ENCODE data around the gene SPON2. TPM values are rescaled to one million over a fixed set of nuclear protein-coding genes. Genes with fewer than 3 reads are reported as not detected.
A peak's percentile ranks its signal among the peaks of the same experiment; 100 is the strongest.

SPON2 gene
- polyA plus RNA-seq, 1 experiment: 11.6 TPM

DNA sequence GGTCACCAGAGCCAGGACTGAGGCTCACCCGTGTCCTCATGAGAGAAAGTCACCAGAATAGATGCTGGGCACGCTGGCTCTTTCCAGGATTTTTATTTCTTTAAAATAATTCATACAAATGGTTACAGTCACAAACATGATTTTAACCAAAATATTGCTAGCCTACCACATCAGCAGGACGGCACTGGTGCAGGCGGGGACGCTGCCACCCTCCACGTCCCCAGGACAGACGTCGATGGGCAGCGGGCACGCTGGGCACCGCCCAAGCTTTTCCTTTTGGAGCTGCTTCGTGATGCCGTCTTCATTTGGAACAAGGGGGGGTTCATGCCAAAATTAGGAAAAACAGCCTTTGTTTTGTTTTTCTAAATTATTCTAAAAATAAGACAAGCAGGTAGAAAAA lies 39.0 kb upstream of the SPON2 start:
- DNase-seq (ENCODE audit: low read depth): no peak
- TF ChIP-seq, protein P1, sequence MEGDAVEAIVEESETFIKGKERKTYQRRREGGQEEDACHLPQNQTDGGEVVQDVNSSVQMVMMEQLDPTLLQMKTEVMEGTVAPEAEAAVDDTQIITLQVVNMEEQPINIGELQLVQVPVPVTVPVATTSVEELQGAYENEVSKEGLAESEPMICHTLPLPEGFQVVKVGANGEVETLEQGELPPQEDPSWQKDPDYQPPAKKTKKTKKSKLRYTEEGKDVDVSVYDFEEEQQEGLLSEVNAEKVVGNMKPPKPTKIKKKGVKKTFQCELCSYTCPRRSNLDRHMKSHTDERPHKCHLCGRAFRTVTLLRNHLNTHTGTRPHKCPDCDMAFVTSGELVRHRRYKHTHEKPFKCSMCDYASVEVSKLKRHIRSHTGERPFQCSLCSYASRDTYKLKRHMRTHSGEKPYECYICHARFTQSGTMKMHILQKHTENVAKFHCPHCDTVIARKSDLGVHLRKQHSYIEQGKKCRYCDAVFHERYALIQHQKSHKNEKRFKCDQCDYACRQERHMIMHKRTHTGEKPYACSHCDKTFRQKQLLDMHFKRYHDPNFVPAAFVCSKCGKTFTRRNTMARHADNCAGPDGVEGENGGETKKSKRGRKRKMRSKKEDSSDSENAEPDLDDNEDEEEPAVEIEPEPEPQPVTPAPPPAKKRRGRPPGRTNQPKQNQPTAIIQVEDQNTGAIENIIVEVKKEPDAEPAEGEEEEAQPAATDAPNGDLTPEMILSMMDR (IDR thresholded peaks at IDR 0.05; ENCODE audit: insufficient read depth, low read depth, low read length): no peak
- Histone ChIP-seq H3K4me3 (ENCODE audit: low read depth, low read length) (no peak overlapping the region), H3K27me3 (ENCODE audit: control insufficient read depth, insufficient read depth, low read length) (no peaks in the 10 kb centered on the region), H3K36me3 (ENCODE audit: control insufficient read depth, insufficient read depth, low read length) (peaks cover 38% of the 10 kb centered on the region)
- ChIA-PET CTCF (no interaction called here), POLR2A (no interaction called here)

DNA sequence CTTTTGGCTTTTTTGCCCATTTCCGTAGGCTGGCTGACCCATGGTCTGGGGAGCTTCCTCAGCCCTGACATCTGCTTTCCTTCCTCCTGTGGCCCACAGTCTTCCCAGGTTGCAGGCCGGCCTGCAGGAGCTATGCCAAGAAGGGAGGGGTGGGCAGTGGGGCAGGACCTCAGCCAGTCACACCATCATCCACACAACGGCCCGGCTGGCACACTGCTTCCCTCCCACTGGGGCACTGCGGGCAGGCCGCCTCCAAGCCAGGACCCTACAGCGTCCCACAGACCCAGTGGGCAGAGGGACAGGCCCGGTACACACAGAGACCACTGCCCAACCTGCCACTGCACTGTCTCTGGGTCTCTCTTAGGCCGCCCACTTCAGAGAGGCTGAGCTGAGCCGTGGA lies 38.6 kb upstream of the SPON2 start:
- ChIA-PET CTCF (no interaction called here), POLR2A (no interaction called here)
- no peak overlapping the region for H3K4me3 ChIP-seq (ENCODE audit: low read depth, low read length)
- TF ChIP-seq, protein P1 (IDR thresholded peaks at IDR 0.05; ENCODE audit: insufficient read depth, low read depth, low read length): no peak
- H3K27me3 ChIP-seq (ENCODE audit: control insufficient read depth, insufficient read depth, low read length): no peaks in the 10 kb centered on the region
- no peak for DNase-seq (ENCODE audit: low read depth)
- H3K36me3 ChIP-seq (ENCODE audit: control insufficient read depth, insufficient read depth, low read length): peaks cover 37% of the 10 kb centered on the region

DNA sequence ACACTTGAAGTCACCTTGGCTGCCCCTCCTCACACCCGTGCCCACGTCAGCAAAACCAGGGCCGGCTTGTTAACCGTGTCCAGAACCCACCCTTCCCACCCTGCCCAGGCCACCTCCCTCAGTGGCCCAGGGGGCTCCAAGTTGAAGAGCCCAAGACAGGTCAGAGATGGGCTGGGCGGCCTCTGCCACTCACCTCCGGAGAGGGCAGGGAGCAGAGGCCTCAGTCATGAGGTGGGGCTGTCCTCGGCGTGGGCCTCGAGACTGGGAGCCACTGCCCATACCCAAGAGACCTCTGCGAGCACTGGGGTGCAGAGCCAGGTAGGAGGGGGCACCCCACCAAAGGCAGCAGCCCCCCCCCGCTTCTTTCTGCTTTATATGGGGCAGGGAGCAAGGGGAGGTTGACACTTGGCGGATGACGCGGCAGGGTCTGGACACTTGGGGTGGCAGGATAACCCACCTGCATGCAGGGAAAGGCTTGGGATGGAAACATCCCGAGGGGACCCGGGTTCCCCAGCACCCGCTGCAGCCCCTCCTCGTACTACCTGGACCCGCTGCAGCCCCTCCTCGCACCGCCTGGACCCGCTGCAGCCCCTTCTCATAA lies 38.0 kb upstream of the SPON2 start:
- CTCF ChIA-PET: interaction anchor here (0.6 to 3.8 kb wide), 3 partner anchors 43 to 433 kb away, joined by 3 to 31 read pairs (median 3); no protein-coding TSS in a partner anchor
- DNase-seq (ENCODE audit: low read depth): no peak
- Histone ChIP-seq H3K27me3 (ENCODE audit: control insufficient read depth, insufficient read depth, low read length) (no peaks in the 10 kb centered on the region), H3K36me3 (ENCODE audit: control insufficient read depth, insufficient read depth, low read length) (peaks cover 31% of the 10 kb centered on the region), H3K4me3 (ENCODE audit: low read depth, low read length) (no peak overlapping the region)
- TF ChIP-seq, protein P1 (IDR thresholded peaks at IDR 0.05; ENCODE audit: insufficient read depth, low read depth, low read length): no peak
- POLR2A ChIA-PET: interaction anchor here (0.5 kb wide), 1 partner anchor 18 kb away, joined by 3 read pairs; no protein-coding TSS in a partner anchor

DNA sequence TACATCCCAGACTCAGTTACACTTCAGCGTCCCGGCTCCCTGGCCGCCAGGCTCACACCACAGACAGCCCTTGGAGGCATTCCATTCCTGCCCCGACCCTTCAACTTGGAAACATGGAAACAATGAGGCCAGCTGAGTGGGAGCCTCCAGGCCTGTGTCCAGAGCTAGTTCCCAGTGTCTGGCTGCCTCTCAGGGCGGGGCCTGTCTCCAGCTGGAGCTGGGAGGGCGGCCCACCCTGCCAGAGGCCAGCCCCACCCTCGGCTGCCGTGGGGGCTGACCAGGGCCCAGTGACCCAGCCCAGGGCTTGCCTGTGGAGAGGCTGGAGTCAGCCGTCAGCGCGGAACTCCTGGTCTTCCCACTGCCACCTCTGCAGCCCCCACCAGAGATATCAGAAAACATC lies 37.4 kb upstream of the SPON2 start:
- H3K36me3 ChIP-seq (ENCODE audit: control insufficient read depth, insufficient read depth, low read length): peaks cover 26% of the 10 kb centered on the region
- H3K27me3 ChIP-seq (ENCODE audit: control insufficient read depth, insufficient read depth, low read length): no peaks in the 10 kb centered on the region
- TF ChIP-seq, protein P1 (IDR thresholded peaks at IDR 0.05; ENCODE audit: insufficient read depth, low read depth, low read length): no peak
- no peak overlapping the region for H3K4me3 ChIP-seq (ENCODE audit: low read depth, low read length)
- peak; percentile 41 for DNase-seq (ENCODE audit: low read depth)
- ChIA-PET POLR2A (no interaction called here), CTCF (interaction anchor here (0.6 to 3.8 kb wide), 3 partner anchors 42 to 434 kb away, joined by 3 to 31 read pairs (median 3); no protein-coding TSS in a partner anchor)

DNA sequence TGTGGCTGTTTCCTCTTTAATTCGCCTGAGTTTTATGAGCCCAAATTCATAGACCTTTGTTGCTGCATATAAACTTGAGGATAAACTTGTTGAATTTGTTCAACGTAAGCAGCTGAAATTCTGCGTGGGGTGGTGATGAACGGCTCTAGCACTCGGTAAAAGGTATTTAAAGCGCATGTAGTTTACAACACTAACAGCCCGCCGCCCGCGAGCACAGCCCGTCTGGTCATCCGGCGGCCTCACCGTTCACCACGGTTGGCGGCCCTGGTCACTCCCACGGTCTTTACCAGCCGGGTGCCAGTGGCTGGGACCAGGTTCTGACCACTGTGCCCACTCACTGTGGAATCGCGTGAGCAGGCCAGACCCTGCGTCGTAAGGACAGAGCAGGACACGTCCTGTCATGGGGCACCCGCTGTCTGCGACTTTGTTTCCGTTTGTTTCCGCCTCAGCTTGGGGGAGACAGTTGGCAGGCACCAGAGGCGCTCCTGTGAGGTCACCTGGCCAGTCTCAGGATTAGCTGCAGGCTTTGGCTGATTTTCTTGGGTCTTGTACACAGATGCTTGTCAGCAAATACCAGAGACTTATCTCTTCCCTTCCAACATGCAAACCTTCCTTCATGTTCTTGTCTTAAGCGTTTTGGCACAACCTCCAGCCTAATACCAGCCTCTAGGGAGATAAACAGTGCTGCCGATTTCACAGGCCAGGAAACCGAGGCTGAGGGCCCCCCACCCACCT lies 36.8 kb upstream of the SPON2 start:
- TF ChIP-seq, protein P1 (IDR thresholded peaks at IDR 0.05; ENCODE audit: insufficient read depth, low read depth, low read length): no peak
- no peak for DNase-seq (ENCODE audit: low read depth)
- POLR2A ChIA-PET: no interaction called here
- no peaks in the 10 kb centered on the region for H3K27me3 ChIP-seq (ENCODE audit: control insufficient read depth, insufficient read depth, low read length)
- peaks cover 26% of the 10 kb centered on the region for H3K36me3 ChIP-seq (ENCODE audit: control insufficient read depth, insufficient read depth, low read length)
- CTCF ChIA-PET: interaction anchor here (0.6 to 3.8 kb wide), 3 partner anchors 42 to 435 kb away, joined by 3 to 31 read pairs (median 3); no protein-coding TSS in a partner anchor
- H3K4me3 ChIP-seq (ENCODE audit: low read depth, low read length): no peak overlapping the region

Measured in BJ (cell line).